Upper lobe of right lung (tissue), 1 donor: ENCODE data around the gene CDH13. TPM values are rescaled to one million over a fixed set of nuclear protein-coding genes. Genes with fewer than 3 reads are reported as not detected.

ENCODE experiments used
- ATAC-seq: fragments of 200-7000 bp; cut with Tn5 transposase; one replicate; pipeline ENCODE4 v1.9.1; 2020; ENCODE audit warnings: mild to moderate bottlenecking, moderate library complexity
- DNase-seq: peaks from one replicate; pipeline ENCODE4 v3.0.0-alpha.2; 2020
- H3K27ac ChIP-seq: fragments of 200-600 bp; one replicate; pipeline ENCODE4 v1.8.0; 2022
- H3K27me3 ChIP-seq: fragments of 200-600 bp; one replicate; pipeline ENCODE4 v1.8.0; 2022; ENCODE audit warnings: mild to moderate bottlenecking
- H3K36me3 ChIP-seq: fragments of 200-600 bp; one replicate; pipeline ENCODE4 v1.8.0; 2022
- H3K4me1 ChIP-seq: fragments of 200-600 bp; one replicate; pipeline ENCODE4 v1.8.0; 2022
- H3K4me3 ChIP-seq: fragments of 200-600 bp; one replicate; pipeline ENCODE4 v1.8.0; 2022; ENCODE audit warnings: mild to moderate bottlenecking
- H3K9me3 ChIP-seq: fragments of 200-600 bp; one replicate; pipeline ENCODE4 v1.8.0; 2022
- intact Hi-C: fragments of 100-400 bp; cut with DNase I; formaldehyde crosslinking; loops from one replicate; pipeline ENCODE4 v1.11.0; 2022
- total RNA-seq: library from RNA; stranded (reverse); fragmentation: NEBNext Ultra II Directional; extraction: Animal tissue kit (Norgen Biotek cat#: 25700); gene quantifications from one replicate; pipeline ENCODE4 v1.2.1, GENCODE V29; 2021
- TF ChIP-seq, protein P1 (sequence below): fragments of 200-600 bp; IDR thresholded peaks from one replicate; pipeline ENCODE4 v1.8.0; 2022; ENCODE audit warnings: antibody characterized with exemption
- donor health status: DM: no; HTN: yes; CAD: no; lungs with severe emphysema.

Gene CDH13
- total RNA-seq, 1 donor from 2014 or later, result 27.2 TPM

DNA sequence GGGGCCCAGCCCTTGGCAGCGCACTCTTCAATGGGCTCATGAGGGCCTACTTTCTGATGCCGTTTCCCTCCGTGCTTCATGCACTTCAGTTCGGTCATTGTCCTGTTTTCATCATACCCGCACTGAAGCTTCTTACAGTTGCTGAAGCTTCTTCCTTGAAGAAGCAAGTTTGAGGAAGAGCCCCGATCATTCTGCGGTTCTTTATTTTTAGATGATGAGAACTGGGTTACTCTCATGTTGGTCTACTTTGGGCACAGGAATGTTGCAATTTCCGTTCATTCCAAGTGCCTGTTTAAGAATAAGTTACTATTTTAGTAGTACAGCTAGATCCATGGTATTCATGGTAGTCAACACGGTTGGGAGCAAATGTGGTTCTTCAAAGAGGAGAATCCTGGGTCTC, 593.3 kb downstream of the CDH13 start:
- intact Hi-C loops, result no loop called here
- TF ChIP-seq, protein P1, sequence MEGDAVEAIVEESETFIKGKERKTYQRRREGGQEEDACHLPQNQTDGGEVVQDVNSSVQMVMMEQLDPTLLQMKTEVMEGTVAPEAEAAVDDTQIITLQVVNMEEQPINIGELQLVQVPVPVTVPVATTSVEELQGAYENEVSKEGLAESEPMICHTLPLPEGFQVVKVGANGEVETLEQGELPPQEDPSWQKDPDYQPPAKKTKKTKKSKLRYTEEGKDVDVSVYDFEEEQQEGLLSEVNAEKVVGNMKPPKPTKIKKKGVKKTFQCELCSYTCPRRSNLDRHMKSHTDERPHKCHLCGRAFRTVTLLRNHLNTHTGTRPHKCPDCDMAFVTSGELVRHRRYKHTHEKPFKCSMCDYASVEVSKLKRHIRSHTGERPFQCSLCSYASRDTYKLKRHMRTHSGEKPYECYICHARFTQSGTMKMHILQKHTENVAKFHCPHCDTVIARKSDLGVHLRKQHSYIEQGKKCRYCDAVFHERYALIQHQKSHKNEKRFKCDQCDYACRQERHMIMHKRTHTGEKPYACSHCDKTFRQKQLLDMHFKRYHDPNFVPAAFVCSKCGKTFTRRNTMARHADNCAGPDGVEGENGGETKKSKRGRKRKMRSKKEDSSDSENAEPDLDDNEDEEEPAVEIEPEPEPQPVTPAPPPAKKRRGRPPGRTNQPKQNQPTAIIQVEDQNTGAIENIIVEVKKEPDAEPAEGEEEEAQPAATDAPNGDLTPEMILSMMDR, result no peak
- no peaks in the 10 kb centered on the region for H3K9me3 ChIP-seq
- no peaks in the 10 kb centered on the region for H3K36me3 ChIP-seq
- ATAC-seq (no peak), DNase-seq (no peak)
- H3K27me3 ChIP-seq, result no peaks in the 10 kb centered on the region
- no peak overlapping the region for H3K27ac ChIP-seq
- no peaks in the 10 kb centered on the region for H3K4me1 ChIP-seq
- H3K4me3 ChIP-seq, result no peak overlapping the region

DNA sequence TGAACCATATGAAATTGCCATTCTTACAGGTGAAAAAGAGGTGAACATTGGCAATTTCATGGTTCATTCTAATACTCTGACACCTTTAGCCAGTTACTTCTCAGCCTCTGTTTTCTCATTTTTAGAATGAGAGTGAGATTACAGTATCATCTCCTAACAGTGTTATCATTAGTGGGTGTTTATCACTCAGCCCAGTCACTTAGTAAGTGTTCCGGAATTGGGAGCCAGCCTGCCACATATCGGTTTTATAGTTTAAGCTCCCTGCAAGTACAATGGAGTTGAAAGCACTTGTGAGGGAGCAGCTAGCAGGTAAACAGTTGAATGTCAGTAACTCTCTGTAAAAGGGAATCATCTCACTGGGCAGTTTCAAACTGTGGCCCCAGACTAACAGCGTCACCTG, 597.9 kb downstream of the CDH13 start:
- Histone ChIP-seq H3K27me3 (no peaks in the 10 kb centered on the region), H3K9me3 (no peaks in the 10 kb centered on the region), H3K27ac (no peak overlapping the region), H3K4me1 (no peaks in the 10 kb centered on the region), H3K4me3 (no peak overlapping the region), H3K36me3 (no peaks in the 10 kb centered on the region)
- TF ChIP-seq, protein P1, result no peak
- ATAC-seq, result no peak
- DNase-seq, result no peak
- intact Hi-C loops, result no loop called here

DNA sequence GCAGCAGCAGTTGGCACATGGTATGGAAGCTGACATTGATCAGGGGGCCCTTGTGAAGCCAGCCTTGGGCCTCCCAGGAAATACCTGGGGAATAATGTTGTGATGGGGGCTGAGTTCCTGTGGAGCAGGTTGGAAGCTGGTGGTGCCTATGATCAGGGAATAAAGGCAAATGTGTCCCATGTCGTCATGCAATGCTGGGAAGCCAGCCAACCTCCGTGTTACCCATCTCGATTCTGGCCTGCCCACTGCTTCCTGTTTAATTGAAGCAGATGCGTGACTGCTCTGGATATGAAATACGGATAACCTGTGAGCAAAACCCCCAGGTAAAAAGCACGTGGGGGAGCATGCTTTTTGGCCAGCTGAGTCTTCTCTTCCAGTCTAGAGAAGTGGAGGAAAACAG, 600.6 kb downstream of the CDH13 start:
- Histone ChIP-seq H3K9me3 (no peaks in the 10 kb centered on the region), H3K27ac (no peak overlapping the region), H3K27me3 (no peaks in the 10 kb centered on the region), H3K36me3 (no peaks in the 10 kb centered on the region), H3K4me1 (no peaks in the 10 kb centered on the region), H3K4me3 (no peak overlapping the region)
- intact Hi-C loops, result no loop called here
- TF ChIP-seq, protein P1, result no peak
- ATAC-seq (no peak), DNase-seq (no peak)

DNA sequence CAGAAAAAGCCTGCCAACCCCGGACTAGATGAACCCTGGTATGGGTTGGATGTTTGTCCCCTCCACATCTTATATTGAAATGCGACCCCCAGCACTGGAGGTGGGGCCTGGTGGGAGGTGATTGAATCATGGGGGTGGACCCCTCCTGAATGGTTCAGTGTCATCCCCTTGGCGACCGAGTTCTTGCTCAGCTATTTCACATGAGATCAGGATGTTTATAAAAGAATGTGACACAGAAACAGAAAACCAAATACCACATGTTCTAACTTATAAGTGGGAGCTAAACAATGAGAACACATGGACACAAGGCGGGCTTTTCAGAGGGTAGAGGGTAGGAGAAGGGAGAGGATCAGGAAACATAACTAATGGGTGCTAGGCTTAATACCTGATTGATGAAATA, 605.0 kb downstream of the CDH13 start:
- intact Hi-C loops, result no loop called here
- ATAC-seq (no peak), DNase-seq (no peak)
- Histone ChIP-seq H3K4me1 (no peaks in the 10 kb centered on the region), H3K4me3 (no peak overlapping the region), H3K36me3 (no peaks in the 10 kb centered on the region), H3K27me3 (no peaks in the 10 kb centered on the region), H3K27ac (no peak overlapping the region), H3K9me3 (no peaks in the 10 kb centered on the region)
- TF ChIP-seq, protein P1, result no peak

DNA sequence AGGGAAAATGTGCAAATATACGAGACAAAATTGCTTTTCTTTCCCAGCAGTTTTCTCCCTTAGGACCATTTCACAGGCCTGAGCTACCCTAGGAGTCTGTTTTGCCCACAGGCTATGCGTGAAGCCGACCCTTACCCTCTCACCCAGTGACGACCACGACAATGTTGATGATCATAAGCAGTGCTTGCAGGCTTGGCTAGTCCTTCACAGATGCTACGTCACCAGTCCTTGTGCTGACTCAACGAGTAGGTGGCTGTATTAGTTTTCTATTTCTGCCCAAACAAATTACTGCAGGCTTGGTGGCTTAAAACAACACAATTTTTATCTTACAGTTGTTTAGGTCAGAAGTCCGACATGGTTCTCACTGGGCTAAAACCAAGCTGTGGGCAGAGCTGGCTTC, 606.4 kb downstream of the CDH13 start:
- no peak for DNase-seq
- H3K9me3 ChIP-seq, result no peaks in the 10 kb centered on the region
- no peaks in the 10 kb centered on the region for H3K4me1 ChIP-seq
- H3K27ac ChIP-seq, result no peak overlapping the region
- intact Hi-C loops, result no loop called here
- no peaks in the 10 kb centered on the region for H3K27me3 ChIP-seq
- H3K4me3 ChIP-seq, result no peak overlapping the region
- H3K36me3 ChIP-seq, result no peaks in the 10 kb centered on the region
- ATAC-seq, result no peak
- TF ChIP-seq, protein P1, result no peak

DNA sequence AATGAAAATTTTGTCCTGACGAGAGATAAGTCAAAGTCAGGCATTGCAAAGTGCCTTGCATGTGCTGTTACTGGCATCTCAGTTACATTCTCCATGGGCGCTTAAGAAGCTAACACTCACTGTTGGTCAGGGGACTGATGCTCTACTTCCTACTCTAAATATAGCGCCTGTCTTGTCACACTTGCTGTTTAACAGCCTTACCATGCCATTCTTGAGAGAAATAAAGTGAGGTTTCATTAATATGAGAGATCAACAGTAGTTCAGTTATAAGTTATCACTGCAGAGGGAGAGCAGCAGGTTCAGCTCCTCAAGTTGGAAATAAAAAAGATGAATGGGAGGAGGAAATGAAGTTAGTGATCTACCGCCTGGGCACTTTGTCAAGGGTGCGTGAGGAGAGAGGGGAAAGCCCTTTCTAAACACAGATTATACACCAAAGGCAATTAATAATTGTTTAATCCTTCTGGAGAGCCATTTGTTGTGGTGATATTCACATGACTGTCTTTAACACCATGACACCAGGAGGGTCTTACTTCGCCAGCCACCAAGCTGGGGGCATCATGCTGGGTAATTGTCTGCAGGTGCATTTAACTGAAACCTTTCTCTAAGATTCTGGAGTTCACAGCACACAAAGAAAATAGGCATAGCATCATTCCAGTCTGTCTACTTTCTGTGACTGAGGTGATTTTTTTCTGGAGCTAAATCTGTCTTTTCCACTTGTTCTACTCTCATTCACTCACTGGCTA, 612.4 kb downstream of the CDH13 start:
- ATAC-seq (no peak), DNase-seq (no peak)
- intact Hi-C loops, result no loop called here
- TF ChIP-seq, protein P1, result no peak
- Histone ChIP-seq H3K36me3 (no peaks in the 10 kb centered on the region), H3K4me3 (no peak overlapping the region), H3K4me1 (no peaks in the 10 kb centered on the region), H3K27me3 (no peaks in the 10 kb centered on the region), H3K9me3 (no peaks in the 10 kb centered on the region), H3K27ac (no peak overlapping the region)
